Retinal pigment epithelial cell (primary cell): ENCODE data around the gene STMP1.

Experiments
- DNase-seq: peaks from one replicate; pipeline ENCODE4 v3.0.0-alpha.2; 2010; ENCODE audit warnings: low read depth
- H3K4me3 ChIP-seq: 2 replicates; pipeline ENCODE4 v1.5.1; 2011; ENCODE audit warnings: mild to moderate bottlenecking, low read length, control low read depth, moderate library complexity
- TF ChIP-seq, protein P1 (sequence below): conservative IDR thresholded peaks from 2 replicates; pipeline ENCODE4 v1.5.1; 2011; ENCODE audit warnings: low read depth, low read length, control low read depth, inconsistent platforms

Gene STMP1

DNA sequence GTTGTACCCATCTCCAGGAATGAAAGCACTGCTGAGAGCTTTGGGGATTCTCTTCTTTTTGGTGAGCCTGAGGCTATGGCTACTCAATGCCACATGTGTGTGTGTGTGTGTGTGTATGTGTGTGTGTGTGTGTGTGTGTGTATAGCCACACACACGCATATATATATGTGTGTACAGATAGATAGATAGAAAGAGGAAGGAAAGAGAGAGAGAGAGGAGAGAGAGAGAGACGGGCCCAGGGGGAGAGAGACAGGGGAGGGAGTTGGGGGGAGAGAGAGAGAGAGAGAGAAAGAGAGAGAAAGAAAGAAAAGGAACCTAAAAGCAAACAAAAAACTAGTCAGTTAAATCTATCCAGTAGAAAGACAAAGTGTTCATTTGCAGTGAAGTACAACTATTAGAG lies 57.4 kb downstream of the STMP1 start:
- no peak overlapping the region for H3K4me3 ChIP-seq
- TF ChIP-seq, protein P1, sequence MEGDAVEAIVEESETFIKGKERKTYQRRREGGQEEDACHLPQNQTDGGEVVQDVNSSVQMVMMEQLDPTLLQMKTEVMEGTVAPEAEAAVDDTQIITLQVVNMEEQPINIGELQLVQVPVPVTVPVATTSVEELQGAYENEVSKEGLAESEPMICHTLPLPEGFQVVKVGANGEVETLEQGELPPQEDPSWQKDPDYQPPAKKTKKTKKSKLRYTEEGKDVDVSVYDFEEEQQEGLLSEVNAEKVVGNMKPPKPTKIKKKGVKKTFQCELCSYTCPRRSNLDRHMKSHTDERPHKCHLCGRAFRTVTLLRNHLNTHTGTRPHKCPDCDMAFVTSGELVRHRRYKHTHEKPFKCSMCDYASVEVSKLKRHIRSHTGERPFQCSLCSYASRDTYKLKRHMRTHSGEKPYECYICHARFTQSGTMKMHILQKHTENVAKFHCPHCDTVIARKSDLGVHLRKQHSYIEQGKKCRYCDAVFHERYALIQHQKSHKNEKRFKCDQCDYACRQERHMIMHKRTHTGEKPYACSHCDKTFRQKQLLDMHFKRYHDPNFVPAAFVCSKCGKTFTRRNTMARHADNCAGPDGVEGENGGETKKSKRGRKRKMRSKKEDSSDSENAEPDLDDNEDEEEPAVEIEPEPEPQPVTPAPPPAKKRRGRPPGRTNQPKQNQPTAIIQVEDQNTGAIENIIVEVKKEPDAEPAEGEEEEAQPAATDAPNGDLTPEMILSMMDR, result no peak
- DNase-seq, result no peak

- no peak overlapping the region for H3K4me3 ChIP-seq
- TF ChIP-seq, protein P1, result no peak
- no peak for DNase-seq
Measured at GRCh38 chr7:135721198-135721820, 59.0 kb downstream of the STMP1 start.

- TF ChIP-seq, protein P1, result no peak
- H3K4me3 ChIP-seq, result no peak overlapping the region
- no peak for DNase-seq
Measured at GRCh38 chr7:135723411-135723810, 61.1 kb downstream of the STMP1 start.
